A673 (cell line): Measurements from ENCODE around the gene GATC. TPM values are rescaled to one million over a fixed set of nuclear protein-coding genes. Genes with fewer than 3 reads are reported as not detected.
A peak's percentile ranks its signal among the peaks of the same experiment; 100 is the strongest.

ENCODE experiments used
- BruUV-seq: library from RNA; stranded (reverse); fragments of 400-500 nt; replicated peaks from 2 replicates; lab custom pipeline; 2021; lab: Mats Ljungman, UMichigan
- CTCF ChIA-PET: fragments of 300-600 bp; sonication (Branson Sonifier 250); formaldehyde crosslinking; loops from one replicate; lab custom pipeline; 2022; ENCODE audit warnings: antibody characterized with exemption; lab: Charles Lee
- POLR2A ChIA-PET: fragments of 300-600 bp; sonication (Branson Sonifier 250); formaldehyde crosslinking; loops from one replicate; lab custom pipeline; 2022; ENCODE audit warnings: antibody characterized with exemption; ENCODE audit not compliant: low non-redundant PET; lab: Charles Lee
- DNase-seq: peaks from one replicate; pipeline ENCODE4 v3.0.0-alpha.2; 2015; ENCODE audit warnings: low spot score
- H3K27ac ChIP-seq: fragments of 200-600 bp; sonication (generic); 2 replicates; pipeline ENCODE4 v1.5.1; 2016; ENCODE audit warnings: mixed run types, low read depth, mild to moderate bottlenecking, mixed read lengths, antibody characterized with exemption, low read length; ENCODE audit not compliant: poor library complexity, severe bottlenecking
- H3K27me3 ChIP-seq: fragments of 200-600 bp; sonication (generic); replicated peaks from 2 replicates; pipeline ENCODE4 v1.6.1; 2017; ENCODE audit warnings: mixed run types, low read depth, mild to moderate bottlenecking, mixed read lengths, antibody characterized with exemption, low read length; ENCODE audit not compliant: insufficient read depth, poor library complexity
- H3K36me3 ChIP-seq: fragments of 200-600 bp; sonication (generic); 2 replicates; pipeline ENCODE4 v1.6.1; 2016; ENCODE audit warnings: mixed run types, mild to moderate bottlenecking, mixed read lengths, antibody characterized with exemption, low read length; ENCODE audit not compliant: insufficient read depth, poor library complexity, severe bottlenecking
- H3K4me1 ChIP-seq: fragments of 200-600 bp; sonication (generic); 2 replicates; pipeline ENCODE4 v1.6.1; 2017; ENCODE audit warnings: mixed run types, mild to moderate bottlenecking, mixed read lengths, antibody characterized with exemption, low read length; ENCODE audit not compliant: insufficient read depth, poor library complexity, severe bottlenecking
- H3K4me3 ChIP-seq: fragments of 200-600 bp; sonication (generic); 2 replicates; pipeline ENCODE4 v1.5.1; 2016; ENCODE audit warnings: low read depth, mixed run types, mild to moderate bottlenecking, mixed read lengths, low read length; ENCODE audit not compliant: poor library complexity, severe bottlenecking
- H3K9me3 ChIP-seq: fragments of 200-600 bp; sonication (generic); 2 replicates; pipeline ENCODE4 v1.6.1; 2016; ENCODE audit warnings: mixed run types, low read depth, mild to moderate bottlenecking, mixed read lengths, antibody characterized with exemption, low read length; ENCODE audit not compliant: poor library complexity, severe bottlenecking
- CTCF ChIP-seq: fragments of 300-800, 200-600 bp; sonication (generic); conservative IDR thresholded peaks from 2 replicates; pipeline ENCODE4 v1.5.1; 2017; ENCODE audit warnings: low read depth, mild to moderate bottlenecking, antibody characterized with exemption, low read length, moderate library complexity, mixed read lengths
- EZH2 ChIP-seq: fragments of 200-600 bp; sonication (generic); IDR thresholded peaks from 2 replicates; pipeline ENCODE4 v1.6.1; 2017; ENCODE audit warnings: borderline replicate concordance, low read depth, mild to moderate bottlenecking, mixed read lengths, antibody characterized with exemption, low read length; ENCODE audit not compliant: poor library complexity, severe bottlenecking
- intact Hi-C: fragments of 100-400 bp; cut with micrococcal nuclease; formaldehyde crosslinking; loops from one replicate; pipeline ENCODE4 v1.10.0; 2022; ENCODE audit not compliant: unreplicated experiment
- total RNA-seq: library from RNA; stranded (reverse); gene quantifications from 2 replicates; pipeline ENCODE4 v1.2.3, GENCODE V29; 2021

Gene GATC
- total RNA-seq, 1 experiment from 2014 or later = 42.4 TPM

- Histone ChIP-seq H3K27me3 (no peaks in the 10 kb centered on the region), H3K4me1 (peaks cover 9% of the 10 kb centered on the region), H3K9me3 (no peaks in the 10 kb centered on the region), H3K36me3 (no peaks in the 10 kb centered on the region), H3K27ac (no peak overlapping the region), H3K4me3 (no peak overlapping the region)
- DNase-seq = no peak
- no TSS peak for BruUV-seq
- TF ChIP-seq EZH2 (no peak), CTCF (no peak)
- intact Hi-C loops = no loop called here
- ChIA-PET CTCF (no interaction called here), POLR2A (interaction anchor here (0.6 kb wide), 1 partner anchor 183 kb away, joined by 3 read pairs; no protein-coding TSS in a partner anchor)
Observed at GRCh38 chr12:120473807-120474615, 27.8 kb downstream of the GATC start.

- Histone ChIP-seq H3K9me3 (no peaks in the 10 kb centered on the region), H3K4me1 (peaks cover 9% of the 10 kb centered on the region), H3K27ac (no peak overlapping the region), H3K36me3 (no peaks in the 10 kb centered on the region), H3K27me3 (no peaks in the 10 kb centered on the region), H3K4me3 (no peak overlapping the region)
- CTCF ChIA-PET = no interaction called here
- no peak for TF ChIP-seq CTCF
- no peak for TF ChIP-seq EZH2
- POLR2A ChIA-PET = no interaction called here
- BruUV-seq = no TSS peak
- DNase-seq = peak; percentile 42
- intact Hi-C loops = no loop called here
Observed at GRCh38 chr12:120474616-120474960, 28.3 kb downstream of the GATC start.

GRCh38 chr12:120475643-120476042 is 29.4 kb downstream of the GATC start:
- CTCF ChIA-PET = no interaction called here

More at GRCh38 chr12:120475643-120476042, 29.4 kb downstream of the GATC start:
- H3K27me3 ChIP-seq = no peaks in the 10 kb centered on the region
- H3K27ac ChIP-seq = no peak overlapping the region
- no peak for DNase-seq
- no peak overlapping the region for H3K4me3 ChIP-seq
- no peaks in the 10 kb centered on the region for H3K9me3 ChIP-seq
- intact Hi-C loops = no loop called here
- H3K4me1 ChIP-seq = peaks cover 9% of the 10 kb centered on the region
- no TSS peak for BruUV-seq
- TF ChIP-seq EZH2 (no peak), CTCF (no peak)
- POLR2A ChIA-PET = interaction anchor here (0.6 kb wide), 1 partner anchor 877 kb away, joined by 4 read pairs; no protein-coding TSS in a partner anchor
- no peaks in the 10 kb centered on the region for H3K36me3 ChIP-seq
